ENCODE data around the gene BRD1. TPM values are rescaled to one million over a fixed set of nuclear protein-coding genes. Genes with fewer than 3 reads are reported as not detected.

The BRD1 gene
- total RNA-seq, 1 donor from 2014 or later = 37.4 TPM

GRCh38 chr22:49746065-49746464 lies 81.6 kb downstream of the BRD1 start:
- H3K9me3 ChIP-seq = peaks cover 34% of the 10 kb centered on the region
- no peak overlapping the region for H3K4me3 ChIP-seq
- DNase-seq (no peak), ATAC-seq (no peak)
- intact Hi-C loops (cut with DNase I) = no loop called here
- TF ChIP-seq CTCF (IDR thresholded peaks at IDR 0.05) = no peak
- no peaks in the 10 kb centered on the region for H3K4me1 ChIP-seq
- H3K36me3 ChIP-seq = no peaks in the 10 kb centered on the region
- H3K27me3 ChIP-seq (ENCODE audit: low read depth) = peaks cover 16% of the 10 kb centered on the region
- H3K27ac ChIP-seq = no peak overlapping the region

- no peak overlapping the region for H3K27ac ChIP-seq
- peaks cover 16% of the 10 kb centered on the region for H3K27me3 ChIP-seq (ENCODE audit: low read depth)
- peaks cover 8% of the 10 kb centered on the region for H3K9me3 ChIP-seq
- H3K36me3 ChIP-seq = no peaks in the 10 kb centered on the region
- no peaks in the 10 kb centered on the region for H3K4me1 ChIP-seq
- ATAC-seq (no peak), DNase-seq (no peak)
- no peak for TF ChIP-seq CTCF (IDR thresholded peaks at IDR 0.05)
- intact Hi-C loops (cut with DNase I) = no loop called here
- no peak overlapping the region for H3K4me3 ChIP-seq
These were observed 87.4 kb downstream of the BRD1 start for GRCh38 chr22:49740242-49740641.

GRCh38 chr22:49739138-49739537 lies 88.5 kb downstream of the BRD1 start:
- Histone ChIP-seq H3K4me1 (no peaks in the 10 kb centered on the region), H3K4me3 (no peak overlapping the region), H3K36me3 (no peaks in the 10 kb centered on the region), H3K9me3 (no peaks in the 10 kb centered on the region), H3K27ac (no peak overlapping the region), H3K27me3 (ENCODE audit: low read depth) (peaks cover 26% of the 10 kb centered on the region)
- no peak for TF ChIP-seq CTCF (IDR thresholded peaks at IDR 0.05)
- ATAC-seq (no peak), DNase-seq (no peak)
- intact Hi-C loops (cut with DNase I) = no loop called here

- peaks cover 31% of the 10 kb centered on the region for H3K27me3 ChIP-seq (ENCODE audit: low read depth)
These were observed 89.1 kb downstream of the BRD1 start for GRCh38 chr22:49738566-49738965.

GRCh38 chr22:49738006-49738405 lies 89.7 kb downstream of the BRD1 start:
- intact Hi-C loops (cut with DNase I) = no loop called here
- no peak for TF ChIP-seq CTCF (IDR thresholded peaks at IDR 0.05)
- H3K27ac ChIP-seq = no peak overlapping the region
- no peaks in the 10 kb centered on the region for H3K4me1 ChIP-seq
- no peaks in the 10 kb centered on the region for H3K36me3 ChIP-seq
- H3K4me3 ChIP-seq = no peak overlapping the region
- H3K27me3 ChIP-seq (ENCODE audit: low read depth) = peaks cover 31% of the 10 kb centered on the region
- no peak for ATAC-seq
- H3K9me3 ChIP-seq = no peaks in the 10 kb centered on the region
- DNase-seq = no peak

More at GRCh38 chr22:49738566-49738965, 89.1 kb downstream of the BRD1 start:
- Histone ChIP-seq H3K27ac (no peak overlapping the region), H3K9me3 (no peaks in the 10 kb centered on the region), H3K36me3 (no peaks in the 10 kb centered on the region), H3K4me3 (no peak overlapping the region), H3K4me1 (no peaks in the 10 kb centered on the region)
- intact Hi-C loops (cut with DNase I) = no loop called here
- no peak for TF ChIP-seq CTCF (IDR thresholded peaks at IDR 0.05)
- ATAC-seq (no peak), DNase-seq (no peak)

GRCh38 chr22:49737101-49737551 lies 90.5 kb downstream of the BRD1 start:
- TF ChIP-seq CTCF (IDR thresholded peaks at IDR 0.05) = no peak
- H3K27me3 ChIP-seq (ENCODE audit: low read depth) = peaks cover 31% of the 10 kb centered on the region

More at GRCh38 chr22:49737101-49737551, 90.5 kb downstream of the BRD1 start:
- intact Hi-C loops (cut with DNase I) = no loop called here
- ATAC-seq (no peak), DNase-seq (no peak)
- Histone ChIP-seq H3K4me3 (no peak overlapping the region), H3K36me3 (no peaks in the 10 kb centered on the region), H3K4me1 (no peaks in the 10 kb centered on the region), H3K27ac (no peak overlapping the region), H3K9me3 (no peaks in the 10 kb centered on the region)

All from lower lobe of right lung (tissue), 2 donors.